GM21576 (cell line): ENCODE data around the gene HTT-AS.
A peak's percentile ranks its signal among the peaks of the same experiment; 100 is the strongest.
"Not testable (repeated sequence)": the region's sequence is repeated elsewhere in the genome, so short reads cannot be mapped to it uniquely, and the experiment has no call there.

ENCODE experiments used
- ATAC-seq: cut with Tn5 transposase; IDR thresholded peaks from one replicate; pipeline ENCODE4 v1.9.1; 2021; ENCODE audit warnings: mild to moderate bottlenecking, moderate library complexity; ENCODE audit not compliant: unreplicated experiment

Gene HTT-AS

DNA sequence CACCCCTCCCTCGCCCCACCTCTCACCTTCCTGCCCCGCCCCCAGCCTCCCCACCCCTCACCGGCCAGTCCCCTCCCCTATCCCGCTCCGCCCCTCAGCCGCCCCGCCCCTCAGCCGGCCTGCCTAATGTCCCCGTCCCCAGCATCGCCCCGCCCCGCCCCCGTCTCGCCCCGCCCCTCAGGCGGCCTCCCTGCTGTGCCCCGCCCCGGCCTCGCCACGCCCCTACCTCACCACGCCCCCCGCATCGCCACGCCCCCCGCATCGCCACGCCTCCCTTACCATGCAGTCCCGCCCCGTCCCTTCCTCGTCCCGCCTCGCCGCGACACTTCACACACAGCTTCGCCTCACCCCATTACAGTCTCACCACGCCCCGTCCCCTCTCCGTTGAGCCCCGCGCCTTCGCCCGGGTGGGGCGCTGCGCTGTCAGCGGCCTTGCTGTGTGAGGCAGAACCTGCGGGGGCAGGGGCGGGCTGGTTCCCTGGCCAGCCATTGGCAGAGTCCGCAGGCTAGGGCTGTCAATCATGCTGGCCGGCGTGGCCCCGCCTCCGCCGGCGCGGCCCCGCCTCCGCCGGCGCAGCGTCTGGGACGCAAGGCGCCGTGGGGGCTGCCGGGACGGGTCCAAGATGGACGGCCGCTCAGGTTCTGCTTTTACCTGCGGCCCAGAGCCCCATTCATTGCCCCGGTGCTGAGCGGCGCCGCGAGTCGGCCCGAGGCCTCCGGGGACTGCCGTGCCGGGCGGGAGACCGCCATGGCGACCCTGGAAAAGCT, at the start of gene HTT-AS, which contains the start of gene HTT:
HTT-AS (minus strand) TSS at position 461 of the 768 bp plus-strand sequence.
HTT (plus strand) TSS at position 604 of the 768 bp plus-strand sequence; CDS start at position 749, 145 bp downstream.
- peak; percentile 66 for ATAC-seq

DNA sequence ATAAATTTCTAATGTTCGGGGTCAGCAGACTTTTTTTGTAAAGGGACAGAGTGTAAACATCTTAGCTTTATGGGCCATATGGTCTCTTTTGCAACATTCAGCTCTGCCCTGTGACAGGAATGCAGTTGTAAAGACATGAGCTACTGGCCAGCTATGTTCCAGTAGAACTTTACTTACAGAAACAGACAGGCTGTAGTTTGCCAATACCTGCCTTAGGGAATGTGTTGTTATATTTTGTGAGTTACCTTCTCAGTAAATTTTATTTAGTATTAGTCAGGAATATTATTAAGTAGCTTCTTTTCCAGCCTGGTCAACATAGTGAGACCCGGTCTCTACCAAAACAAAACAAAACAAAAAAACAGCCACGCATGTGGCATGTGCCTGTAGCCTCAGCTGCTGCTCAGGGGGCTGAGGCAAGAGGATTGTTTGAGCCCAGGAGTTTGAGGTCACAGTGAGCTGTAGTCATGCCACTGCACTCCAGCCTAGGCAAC, 48.9 kb upstream of the HTT-AS start:
- ATAC-seq, result no peak

DNA sequence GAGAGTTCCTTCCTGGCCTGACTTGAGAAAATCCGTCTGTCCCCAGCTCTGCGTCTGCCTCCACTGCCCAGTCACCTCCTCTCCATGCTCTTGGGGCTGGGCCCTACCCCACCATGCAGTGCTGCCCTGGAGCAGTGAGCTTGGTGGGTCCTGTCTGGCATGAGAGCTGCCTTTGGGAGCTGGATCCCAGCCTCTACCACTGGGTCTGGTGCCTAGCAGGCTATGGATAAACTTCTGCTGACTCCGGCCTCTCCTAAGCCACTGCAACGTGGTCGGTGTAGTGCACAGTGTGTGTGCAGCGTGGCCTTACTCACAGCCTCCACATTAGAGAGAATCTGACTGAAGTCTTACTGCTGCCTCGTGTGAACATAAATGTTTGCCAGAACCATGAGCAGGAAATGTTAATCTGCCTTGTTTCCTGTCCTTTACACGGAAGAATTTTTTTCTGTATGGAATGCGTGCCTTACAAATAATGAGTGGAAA, 47.8 kb upstream of the HTT-AS start:
- ATAC-seq, result no peak

DNA sequence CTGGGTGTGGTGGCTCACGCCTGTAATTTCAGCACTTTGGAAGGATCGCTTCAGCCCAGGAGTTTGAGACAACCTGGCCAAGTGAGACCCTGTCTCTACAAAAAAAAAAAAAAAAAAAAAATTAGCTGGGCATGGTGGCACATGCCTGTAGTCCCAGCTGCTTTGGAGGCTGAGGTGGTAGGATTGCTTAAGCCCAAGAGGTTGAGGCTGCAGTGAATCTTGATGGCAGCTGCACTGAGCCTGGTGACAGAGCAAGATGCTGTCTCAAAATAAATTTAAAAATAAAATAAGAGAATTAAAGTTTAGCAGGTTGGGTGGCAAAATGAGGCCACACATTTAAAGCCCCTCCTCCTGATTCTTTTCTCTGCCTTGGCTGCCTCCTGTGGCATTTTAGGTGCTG, 47.3 kb upstream of the HTT-AS start:
- no peak for ATAC-seq

DNA sequence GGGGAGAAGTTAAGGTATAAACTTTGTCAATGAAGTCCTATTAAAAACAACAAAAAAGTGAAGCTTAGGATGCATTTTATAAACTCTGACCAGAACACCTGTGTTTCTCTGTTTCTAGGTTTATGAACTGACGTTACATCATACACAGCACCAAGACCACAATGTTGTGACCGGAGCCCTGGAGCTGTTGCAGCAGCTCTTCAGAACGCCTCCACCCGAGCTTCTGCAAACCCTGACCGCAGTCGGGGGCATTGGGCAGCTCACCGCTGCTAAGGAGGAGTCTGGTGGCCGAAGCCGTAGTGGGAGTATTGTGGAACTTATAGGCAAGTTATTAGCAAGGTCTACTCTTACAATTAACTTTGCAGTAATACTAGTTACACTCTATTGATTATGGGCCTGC, 46.8 kb upstream of the HTT-AS start:
- no peak for ATAC-seq

DNA sequence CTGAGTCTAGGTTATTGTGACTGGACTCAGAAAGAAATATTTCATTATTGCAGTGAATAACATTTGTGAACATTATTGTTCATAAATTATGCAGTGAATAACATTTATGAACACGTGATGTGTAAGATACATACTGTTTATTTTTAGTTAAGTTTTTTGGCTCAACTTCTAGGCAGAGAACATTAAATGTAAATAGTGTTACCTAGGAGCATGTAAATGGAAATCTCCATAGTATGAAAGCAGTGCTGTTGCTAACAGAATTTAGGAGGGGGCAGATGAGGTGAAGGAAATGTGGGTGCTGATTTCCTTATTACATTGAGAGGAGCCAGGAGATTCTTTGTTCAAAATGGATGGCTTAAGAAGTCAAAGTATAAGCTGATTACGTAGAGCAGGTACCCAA, 45.1 kb upstream of the HTT-AS start:
- no peak for ATAC-seq

DNA sequence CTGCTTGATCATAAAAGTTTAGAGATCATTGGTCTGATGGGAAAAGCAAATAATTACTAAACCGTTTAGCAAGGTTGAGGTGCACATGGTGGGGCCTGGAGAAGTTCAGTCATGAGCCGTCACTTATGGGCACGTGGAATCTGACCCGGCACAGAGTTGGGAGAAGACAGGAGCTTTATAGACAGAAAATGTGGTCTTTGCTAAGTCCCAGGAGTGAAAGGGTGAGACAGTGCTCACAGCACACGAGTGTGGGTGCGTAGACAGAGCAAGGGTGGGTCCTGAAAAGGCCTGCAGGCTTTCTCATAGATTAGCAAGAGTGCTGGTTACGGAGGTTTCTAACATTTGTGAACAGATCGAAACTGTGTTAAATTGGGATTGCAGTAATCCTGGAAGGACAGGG, 44.0 kb upstream of the HTT-AS start:
- ATAC-seq, result no peak

GRCh38 chr4:3116955-3117354, 42.6 kb upstream of the HTT-AS start:
- no peak for ATAC-seq

GRCh38 chr4:3115637-3116270, 41.4 kb upstream of the HTT-AS start:
- ATAC-seq, result no peak

DNA sequence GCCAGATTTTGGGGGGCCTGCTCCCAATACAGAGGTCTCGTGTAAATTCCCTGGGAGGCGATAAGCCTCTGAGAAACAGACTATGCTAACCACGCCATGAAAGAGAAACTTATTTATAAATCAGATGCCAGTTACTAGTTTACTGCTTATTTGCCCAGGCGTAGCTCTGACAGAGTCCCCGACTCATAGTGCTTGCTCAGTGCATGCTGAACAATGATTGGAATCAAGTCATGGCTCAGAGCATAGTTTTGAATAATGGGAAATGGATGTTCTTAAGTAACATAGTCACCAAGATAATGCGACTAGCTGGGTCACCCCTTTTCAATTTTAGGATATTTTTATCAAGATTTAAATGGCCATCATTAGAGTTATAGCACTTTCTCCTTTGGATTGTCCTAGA, 40.0 kb upstream of the HTT-AS start:
- ATAC-seq, result no peak

DNA sequence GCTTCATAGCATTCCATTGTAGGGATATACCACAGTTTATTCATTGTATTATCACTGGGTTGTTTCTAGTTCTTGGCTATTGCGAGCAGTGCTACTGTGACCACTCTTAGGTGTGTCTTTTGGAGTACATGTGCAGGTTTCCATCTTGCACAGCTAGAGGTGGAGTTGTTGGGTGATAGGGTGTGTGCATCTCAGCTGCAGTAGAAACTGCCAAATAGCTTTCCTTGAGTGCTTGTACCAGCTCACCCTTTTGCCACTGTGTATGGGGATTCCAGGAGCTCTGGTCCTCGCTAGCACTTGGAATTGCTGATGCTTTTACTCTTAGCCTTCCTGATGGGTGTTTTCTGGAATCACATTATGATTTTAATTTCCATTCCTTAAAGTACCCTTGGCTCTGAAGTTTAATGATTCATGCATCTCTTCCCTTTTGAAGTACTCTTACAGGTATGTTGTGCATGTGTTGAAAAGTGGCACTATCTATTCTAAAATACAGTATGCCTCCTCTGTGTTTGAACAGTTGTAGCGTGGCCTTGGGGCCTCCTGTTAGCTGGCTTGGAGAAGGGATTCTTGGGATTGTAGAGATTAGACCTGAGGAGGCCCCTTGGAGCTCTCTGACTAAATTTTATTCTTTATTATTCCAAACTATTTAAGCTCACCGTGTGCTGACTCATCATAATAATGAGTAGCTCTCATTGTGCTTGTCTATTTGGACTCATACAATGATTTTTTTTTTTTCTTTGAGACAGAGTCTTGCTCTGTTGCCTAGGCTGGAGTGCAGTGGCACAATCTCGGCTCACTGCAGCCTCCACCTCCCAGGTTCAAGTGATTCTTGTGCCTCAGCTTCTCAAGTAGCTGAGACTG, 38.5 kb upstream of the HTT-AS start:
- ATAC-seq, result no peak

GRCh38 chr4:3112201-3112600, 37.9 kb upstream of the HTT-AS start:
- no peak for ATAC-seq

DNA sequence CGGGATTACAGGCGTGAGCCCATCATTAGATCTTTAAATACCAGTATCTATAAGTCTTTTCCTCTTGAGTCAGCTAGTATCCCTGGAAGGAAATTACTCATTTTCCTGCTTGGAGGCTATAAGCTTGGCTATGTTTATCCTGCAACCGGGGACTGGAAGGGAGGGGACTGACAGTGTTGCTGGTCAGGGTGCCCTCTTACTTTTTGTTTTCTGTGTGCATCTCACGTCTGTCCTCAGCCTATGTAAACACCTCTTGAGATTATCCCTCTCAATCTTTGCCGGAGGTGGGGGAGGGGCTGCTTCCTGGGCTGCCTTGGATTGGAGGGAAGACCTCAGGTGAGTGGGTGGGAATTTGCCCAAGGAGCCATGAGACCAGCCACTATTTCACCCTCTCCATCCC, 37.1 kb upstream of the HTT-AS start:
- ATAC-seq, result no peak

GRCh38 chr4:3108211-3108610, 33.9 kb upstream of the HTT-AS start:
- ATAC-seq, result no peak

- ATAC-seq, result no peak
These were observed 33.4 kb upstream of the HTT-AS start for GRCh38 chr4:3107691-3108121.

DNA sequence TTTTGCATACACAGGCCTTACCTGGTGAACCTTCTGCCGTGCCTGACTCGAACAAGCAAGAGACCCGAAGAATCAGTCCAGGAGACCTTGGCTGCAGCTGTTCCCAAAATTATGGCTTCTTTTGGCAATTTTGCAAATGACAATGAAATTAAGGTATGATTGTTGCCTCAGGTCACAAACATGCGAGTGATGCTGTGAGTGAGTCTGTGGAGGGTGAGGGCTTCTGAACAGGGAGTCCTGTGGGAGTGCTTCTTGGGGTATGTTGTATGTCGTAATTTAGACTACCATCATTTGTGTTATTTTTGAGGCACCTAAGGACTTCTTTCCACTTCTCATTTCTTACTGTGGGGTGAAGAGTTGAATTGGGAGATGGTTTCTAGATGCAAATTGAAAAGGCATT, 32.9 kb upstream of the HTT-AS start:
- ATAC-seq, result no peak

GRCh38 chr4:3106339-3107186, 32.2 kb upstream of the HTT-AS start:
- ATAC-seq, result peak; percentile 94

GRCh38 chr4:3098346-3098745, 24.0 kb upstream of the HTT-AS start:
- no peak for ATAC-seq

DNA sequence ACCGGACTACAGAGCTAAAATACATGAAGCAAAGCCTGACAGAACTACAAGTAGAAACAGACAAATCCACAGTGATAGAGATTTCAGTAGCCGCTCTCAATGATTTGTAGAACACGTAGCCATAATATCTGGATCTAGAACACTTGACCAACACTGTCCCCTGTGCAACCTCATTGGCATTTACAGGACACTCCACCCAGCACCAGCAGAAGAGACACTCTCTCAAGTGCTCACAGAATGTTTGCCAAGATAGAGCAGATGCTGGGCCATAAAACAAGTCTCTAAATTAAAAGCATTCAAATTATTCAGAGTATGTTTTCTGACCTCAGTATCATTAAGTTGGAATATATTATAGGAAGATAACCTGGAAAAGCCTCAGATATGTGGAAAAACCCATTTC, 21.9 kb upstream of the HTT-AS start:
- no peak for ATAC-seq

DNA sequence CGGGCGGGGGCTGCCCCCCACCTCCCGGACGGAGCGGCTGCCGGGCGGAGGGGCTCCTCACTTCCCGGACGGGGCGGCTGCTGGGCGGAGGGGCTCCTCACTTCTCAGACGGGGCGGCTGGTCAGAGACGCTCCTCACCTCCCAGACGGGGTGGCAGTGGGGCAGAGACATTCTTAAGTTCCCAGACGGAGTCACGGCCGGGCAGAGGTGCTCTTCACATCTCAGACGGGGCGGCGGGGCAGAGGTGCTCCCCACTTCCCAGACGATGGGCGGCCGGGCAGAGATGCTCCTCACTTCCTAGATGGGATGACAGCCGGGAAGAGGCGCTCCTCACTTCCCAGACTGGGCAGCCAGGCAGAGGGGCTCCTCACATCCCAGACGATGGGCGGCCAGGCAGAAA, 20.4 kb upstream of the HTT-AS start:
- ATAC-seq, result not testable (repeated sequence)
